Left kidney (tissue), 2 donors: ENCODE results near the gene QSOX2. TPM values are rescaled to one million over a fixed set of nuclear protein-coding genes. Genes with fewer than 3 reads are reported as not detected.

ENCODE experiments used
- DNase-seq: peaks from one replicate; pipeline ENCODE4 v3.0.0-alpha.2; 2013
- polyA plus RNA-seq: library from polyadenylated mRNA; unstranded; fragments of 120-200 nt; gene quantifications from one replicate; pipeline ENCODE4 v1.2.1, GENCODE V29; 2013; ENCODE audit not compliant: insufficient read length

The QSOX2 gene
- polyA plus RNA-seq, 1 donor, result 18.6 TPM

DNA sequence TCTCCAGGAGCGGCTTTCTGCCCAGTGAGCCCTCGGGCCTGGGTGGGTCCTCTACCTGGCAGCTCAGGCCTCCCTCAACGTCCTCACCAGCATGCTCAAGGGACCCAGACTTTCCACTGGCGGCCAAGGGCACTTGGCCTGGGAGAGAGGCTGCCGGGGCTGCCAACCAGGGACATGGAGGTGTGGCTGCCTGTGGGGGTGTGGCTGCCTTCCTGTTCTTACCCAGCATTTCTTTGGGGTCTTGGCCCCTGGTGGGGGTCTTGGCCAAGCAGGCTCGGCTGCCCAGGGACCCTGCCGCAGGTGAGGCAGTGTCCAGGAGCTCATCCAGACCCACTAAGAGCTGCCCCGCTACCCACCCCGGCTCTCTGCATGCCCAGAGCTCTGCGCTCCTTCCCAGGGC is 7.2 kb upstream of the QSOX2 start:
- DNase-seq, result no peak

GRCh38 chr9:136252281-136252680 is 6.7 kb upstream of the QSOX2 start:
- no peak for DNase-seq

GRCh38 chr9:136251264-136252115 is 5.9 kb upstream of the QSOX2 start:
- no peak for DNase-seq

DNA sequence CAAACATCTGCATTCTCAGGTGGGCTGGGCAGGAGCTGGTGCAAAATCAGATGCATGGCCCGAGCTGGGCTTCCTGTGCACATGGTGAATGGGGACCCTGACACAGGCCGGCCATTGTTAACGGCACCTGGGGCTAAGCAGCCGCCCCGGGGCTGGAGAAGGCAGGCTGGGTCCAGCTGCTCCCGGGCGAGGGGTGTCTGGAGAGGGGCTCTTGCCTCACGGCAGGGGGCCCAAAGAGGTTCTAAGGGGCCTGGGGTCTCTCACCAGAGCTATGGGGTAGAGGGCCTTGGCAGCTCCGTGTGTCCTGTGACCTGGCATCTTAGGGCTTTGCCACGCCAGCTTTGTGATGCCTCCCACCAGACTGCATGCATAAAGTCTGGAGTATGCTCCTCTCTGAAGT is 5.1 kb upstream of the QSOX2 start:
- no peak for DNase-seq

- no peak for DNase-seq
Observed at GRCh38 chr9:136249877-136250559, 4.4 kb upstream of the QSOX2 start.

DNA sequence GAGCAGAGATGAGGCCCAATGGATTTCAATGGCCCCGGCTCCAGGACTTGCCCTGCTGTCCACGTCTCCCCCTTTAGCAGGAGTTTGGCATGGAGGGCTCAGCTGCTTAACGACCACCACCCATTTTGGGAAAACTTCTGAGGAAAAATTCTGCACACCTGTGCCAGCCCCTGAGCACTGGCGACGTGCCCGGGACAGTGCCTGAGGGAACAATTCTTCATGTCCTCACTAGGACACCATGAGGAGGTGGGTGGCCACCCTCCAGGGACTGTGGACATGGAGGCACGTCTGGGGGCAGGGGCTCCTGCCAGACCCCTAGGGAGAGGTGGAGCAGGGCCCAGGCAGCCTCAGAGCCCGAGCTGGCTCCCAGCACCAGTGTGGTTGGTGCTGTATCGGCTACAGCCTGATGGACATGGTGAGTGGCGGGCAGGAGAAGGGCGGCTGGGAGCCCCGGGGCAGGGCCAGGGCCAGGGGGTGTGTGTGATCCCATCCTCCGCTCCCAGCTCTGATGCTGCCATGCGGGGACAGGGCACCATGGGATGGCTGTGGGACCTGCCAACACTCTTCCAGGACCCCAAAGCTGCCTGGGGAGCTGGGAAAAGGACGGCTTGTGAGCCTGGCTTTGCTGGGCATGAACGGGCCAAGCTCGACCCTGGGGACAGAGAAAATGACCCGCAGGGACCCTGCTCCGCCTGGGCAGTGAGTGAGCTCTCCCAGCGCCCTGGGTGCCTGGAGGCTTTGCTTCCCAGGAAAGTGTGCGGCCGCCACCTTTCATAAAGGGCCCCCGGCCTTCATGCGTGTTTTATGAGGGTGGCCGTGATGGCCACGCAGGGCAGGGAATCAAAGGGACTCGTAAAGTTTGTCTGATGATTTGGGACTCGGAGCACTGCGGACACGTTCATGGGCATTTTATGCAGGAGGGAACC is 3.6 kb upstream of the QSOX2 start:
- DNase-seq, result no peak

DNA sequence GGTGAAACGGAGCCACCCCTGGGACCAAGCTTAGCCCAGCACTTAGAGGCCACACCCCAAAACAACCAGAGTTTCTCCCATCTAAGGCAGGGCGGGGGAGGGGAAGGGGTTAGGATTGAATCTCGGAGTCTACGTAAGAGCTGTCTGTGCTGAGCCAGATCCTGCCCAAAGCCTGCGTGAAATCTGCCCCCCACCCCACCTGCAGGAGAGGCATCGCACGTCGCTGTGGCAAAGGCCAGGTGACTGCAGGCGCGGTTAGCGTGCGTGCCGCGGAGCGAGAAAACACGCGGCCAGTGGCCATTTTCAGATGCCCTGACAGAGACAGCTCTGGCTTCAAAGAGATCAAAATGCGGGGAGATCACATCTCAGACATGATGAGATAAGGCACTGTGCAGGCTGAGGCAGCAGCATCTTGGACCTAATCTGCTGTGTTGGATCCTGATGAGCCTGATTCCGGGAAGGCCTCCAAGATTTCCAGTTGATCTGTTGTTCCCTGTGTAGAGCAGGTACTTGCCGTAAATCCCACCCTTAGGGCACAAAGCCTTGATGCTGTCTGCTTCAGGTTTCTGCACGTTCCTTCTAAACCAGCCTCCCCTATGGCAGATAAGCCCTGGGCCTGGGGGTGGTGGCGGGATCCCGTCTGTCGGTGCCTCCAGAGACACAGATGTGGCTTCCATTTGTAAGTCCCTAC is 2.5 kb upstream of the QSOX2 start:
- DNase-seq, result no peak

DNA sequence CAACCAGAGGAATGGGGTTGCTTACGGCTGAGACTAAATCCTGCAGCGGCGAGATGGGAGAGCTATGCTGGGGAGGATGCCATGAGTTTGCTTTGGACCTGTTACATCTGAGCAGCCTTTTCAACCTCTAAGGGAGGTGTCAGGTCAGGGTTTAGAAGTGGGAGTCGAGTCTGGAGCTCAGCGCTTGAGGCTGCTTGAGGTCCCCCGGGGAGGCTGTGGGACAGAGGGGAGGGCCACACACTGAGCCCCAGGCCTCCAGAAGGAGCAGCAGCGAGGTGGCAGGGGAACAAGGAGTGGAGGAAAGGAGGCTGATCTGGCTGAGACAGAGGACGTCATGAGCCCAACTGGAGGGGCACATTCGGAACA is 1.9 kb upstream of the QSOX2 start:
- DNase-seq, result no peak

- DNase-seq, result no peak
Observed at GRCh38 chr9:136246849-136247550, 1.4 kb upstream of the QSOX2 start.

DNA sequence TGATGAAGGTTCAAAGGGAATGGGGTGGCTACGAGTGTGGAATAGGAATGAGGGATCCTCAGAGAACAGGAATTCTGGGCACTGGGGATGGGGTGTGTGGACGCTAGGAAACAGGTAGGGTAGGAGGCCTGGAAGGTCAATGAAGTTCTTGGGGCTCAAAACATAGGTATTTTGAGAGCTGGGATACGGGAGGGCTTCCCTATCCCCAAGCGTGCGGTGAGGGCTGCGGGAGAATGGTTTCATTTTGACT is 718 bp downstream of the QSOX2 start:
- DNase-seq, result no peak

DNA sequence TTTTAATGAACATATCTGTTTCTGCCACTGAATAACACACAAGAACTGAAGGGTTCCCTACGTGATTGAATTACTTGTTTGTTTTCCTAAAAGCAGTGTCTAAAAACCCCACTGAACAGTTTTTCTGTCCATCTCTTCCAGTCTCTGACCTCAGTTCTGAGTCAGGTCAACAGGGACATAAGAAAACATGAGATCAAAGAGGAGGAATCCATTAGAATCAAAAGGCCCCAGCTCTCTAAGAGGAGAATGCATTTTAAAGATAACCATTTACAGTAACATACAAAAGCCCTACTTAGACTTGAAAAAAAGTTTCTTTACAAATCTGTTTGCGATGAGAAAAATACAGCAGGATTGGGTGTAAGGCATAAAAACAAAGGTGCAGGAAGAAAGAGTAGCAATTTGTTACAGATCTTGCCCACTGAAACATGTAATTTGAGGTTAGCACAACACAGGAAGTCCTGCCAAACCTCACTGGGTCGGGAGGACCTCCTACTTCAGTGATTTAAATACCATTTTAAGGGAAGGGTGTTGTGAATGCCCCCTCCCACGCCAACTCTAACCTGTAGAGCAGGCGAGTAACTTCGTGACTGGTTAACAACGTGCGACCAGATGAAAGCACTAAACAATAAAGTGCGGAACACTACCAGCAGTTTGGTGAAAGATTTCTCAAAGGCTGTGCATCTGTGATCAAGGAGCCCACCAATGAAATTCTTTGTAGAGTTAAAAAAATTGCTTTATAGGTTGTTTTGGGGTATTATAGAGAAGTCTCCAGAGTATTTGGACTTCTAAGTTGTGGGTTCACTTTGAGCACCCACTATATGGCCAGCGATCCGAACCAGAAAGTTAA is 1.3 kb downstream of the QSOX2 start:
- peak; percentile 65 for DNase-seq

- DNase-seq, result no peak
Observed at GRCh38 chr9:136243631-136244030, 2.0 kb downstream of the QSOX2 start.

GRCh38 chr9:136242918-136243525 is 2.6 kb downstream of the QSOX2 start:
- no peak for DNase-seq

DNA sequence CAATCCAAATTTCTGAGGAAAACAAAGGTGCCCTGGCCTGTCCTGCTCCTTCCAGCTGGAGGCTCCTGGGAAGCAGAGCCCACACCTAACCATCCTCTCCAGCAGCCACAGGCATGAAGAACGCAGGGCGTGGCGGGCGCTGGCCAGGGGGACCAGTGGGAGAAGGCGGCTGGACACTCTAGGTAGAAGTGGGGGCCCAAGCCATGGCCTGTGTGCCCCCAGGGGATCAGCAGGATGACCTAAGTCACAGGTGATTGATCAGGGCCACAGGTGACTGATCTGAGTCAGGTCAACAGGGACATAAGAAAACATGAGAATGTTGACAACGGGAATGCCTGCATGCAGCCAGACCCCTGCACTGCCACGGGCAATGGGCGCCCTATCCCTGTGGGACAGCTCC is 3.4 kb downstream of the QSOX2 start:
- no peak for DNase-seq

- DNase-seq, result no peak
Observed at GRCh38 chr9:136241542-136241941, 4.1 kb downstream of the QSOX2 start.

DNA sequence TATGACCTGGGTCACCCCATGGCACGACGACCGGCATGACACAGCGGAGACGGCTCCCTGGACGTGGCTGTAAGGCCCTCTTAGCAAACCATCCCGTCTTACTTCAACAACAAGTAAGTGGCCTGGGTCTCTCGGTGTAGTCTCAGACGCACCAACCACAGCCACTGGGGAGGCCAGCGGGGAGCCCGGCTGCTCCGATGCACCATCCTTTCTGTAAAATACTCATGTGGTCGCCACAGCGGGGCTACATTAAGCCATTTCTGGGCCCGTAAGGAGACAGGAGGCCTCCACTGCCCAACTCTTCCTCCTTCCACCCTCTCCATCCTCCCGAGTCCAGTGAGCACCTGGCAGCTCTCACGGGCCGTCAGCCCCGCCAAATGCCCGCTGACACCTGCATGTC is 4.7 kb downstream of the QSOX2 start:
- no peak for DNase-seq

DNA sequence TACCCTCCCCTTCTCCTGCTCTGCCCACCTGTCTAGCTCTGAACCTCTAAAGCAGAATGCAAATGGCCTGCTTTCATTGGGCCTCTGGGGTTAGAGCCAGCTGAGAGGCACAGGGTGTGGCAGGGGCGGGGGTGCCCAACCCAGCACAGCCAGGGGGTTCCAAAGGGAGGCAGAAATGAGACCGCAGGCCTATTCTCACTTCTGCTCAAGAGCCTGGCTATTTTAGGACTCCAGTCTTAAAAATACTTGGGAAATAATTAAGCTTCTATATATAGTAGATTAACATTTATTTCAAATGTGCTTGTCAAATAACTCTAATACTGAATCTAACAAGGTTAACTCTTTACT is 5.7 kb downstream of the QSOX2 start:
- DNase-seq, result no peak

DNA sequence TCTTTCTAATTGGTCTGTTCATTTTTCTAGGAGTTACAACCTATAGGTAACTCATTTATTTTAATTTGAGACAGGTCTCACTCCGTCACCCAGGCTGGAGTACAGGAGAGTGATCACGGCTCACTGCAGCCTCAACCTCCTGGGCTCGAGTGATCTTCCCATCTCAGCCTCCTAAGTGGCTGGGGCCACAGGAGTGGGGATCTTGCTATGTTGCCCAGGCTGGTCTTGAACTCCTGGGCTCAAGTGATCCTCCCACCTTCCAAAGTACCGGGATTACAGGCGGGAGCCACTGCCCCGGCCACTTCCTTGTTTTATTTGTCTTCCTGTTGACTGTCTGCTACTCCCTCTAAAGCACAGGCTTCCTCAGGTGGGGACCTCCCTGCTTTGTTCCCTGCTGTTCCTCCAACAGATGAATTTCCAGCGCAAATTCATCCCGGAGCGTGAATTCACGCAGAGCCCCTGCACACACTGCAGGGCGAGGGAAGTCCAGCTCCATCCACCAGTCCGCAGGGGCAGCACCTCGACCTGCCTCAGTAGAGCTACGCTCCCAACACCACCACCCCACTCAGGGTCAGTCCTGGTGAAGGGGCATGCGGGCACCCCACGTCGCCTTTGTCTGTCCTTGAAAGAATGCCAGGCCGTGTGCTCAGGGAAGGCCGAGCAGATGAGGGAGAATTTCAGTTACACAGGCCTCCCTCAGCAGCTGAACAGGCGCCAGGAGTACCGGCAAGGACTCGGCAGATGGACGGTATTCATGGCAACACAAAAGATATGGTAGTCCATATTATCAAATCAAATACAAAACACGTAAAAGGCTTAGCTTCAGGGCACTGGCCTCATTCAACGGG is 6.3 kb downstream of the QSOX2 start:
- DNase-seq, result no peak

DNA sequence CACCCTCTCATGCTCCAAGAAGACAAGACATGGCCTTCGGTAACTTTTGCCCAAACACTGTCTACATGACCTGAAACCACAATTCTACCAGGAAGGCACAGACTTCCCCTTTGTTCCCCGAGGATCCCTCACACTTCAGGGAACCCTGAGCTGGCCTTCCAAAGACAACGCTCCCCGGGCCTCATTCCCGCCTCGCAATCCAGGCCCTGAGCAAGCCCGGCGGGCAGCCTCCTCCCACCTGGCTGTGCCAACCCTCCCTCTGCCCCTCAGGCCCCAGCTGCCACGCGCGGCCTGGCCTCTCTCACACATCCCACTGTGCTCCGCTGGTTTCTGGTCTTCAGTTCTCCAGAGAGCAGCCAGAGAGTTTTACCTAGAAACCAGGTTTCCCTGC is 7.3 kb downstream of the QSOX2 start:
- no peak for DNase-seq
